H1 (cell line): ENCODE data around the gene RMND5A.

ENCODE experiments used
- CREB1 ChIP-seq: IDR thresholded peaks from 2 replicates; pipeline ENCODE4 v1.6.1; 2012; ENCODE audit warnings: inconsistent platforms
- EGR1 ChIP-seq: IDR thresholded peaks from 2 replicates; pipeline ENCODE4 v1.6.1; 2011; ENCODE audit warnings: low read depth, low read length, borderline replicate concordance
- EZH2 ChIP-seq: fragments of 200-600 bp; sonication (generic); IDR thresholded peaks from 2 replicates; pipeline ENCODE4 v1.7.1; 2012; ENCODE audit warnings: low read depth, mild to moderate bottlenecking, moderate library complexity, low read length, inconsistent platforms; ENCODE audit not compliant: severe bottlenecking
- HDAC6 ChIP-seq: IDR thresholded peaks from one replicate; pipeline ENCODE4 v1.7.1; 2012; ENCODE audit warnings: low read depth, mild to moderate bottlenecking, inconsistent platforms, low read length, moderate library complexity
- RAD21 ChIP-seq, 2 experiments: IDR thresholded peaks in 1 of 2; conservative IDR thresholded peaks in 1 of 2; 2 replicates each; pipeline ENCODE4 v1.6.1; 2011; ENCODE audit warnings: low read depth in 2 of 2, low read length in 2 of 2, improper control_type of control experiment in 1 of 2, inconsistent platforms in 1 of 2, mild to moderate bottlenecking in 1 of 2, moderate library complexity in 1 of 2
- SIX5 ChIP-seq: IDR thresholded peaks from 2 replicates; pipeline ENCODE4 v1.6.1; 2011; ENCODE audit warnings: mild to moderate bottlenecking, low read depth, low read length
- SUZ12 ChIP-seq: fragments of 200-600 bp; sonication (generic); IDR thresholded peaks from 2 replicates; pipeline ENCODE4 v1.6.1; 2012; ENCODE audit warnings: mild to moderate bottlenecking, inconsistent platforms, low read length, moderate library complexity, mixed read lengths
- TF ChIP-seq, protein P1 (sequence below), 3 experiments: IDR thresholded peaks; 1 replicate in 2 of 3; 2 replicates in 1 of 3; pipeline versions ENCODE4 v1.5.1 to v1.6.1; 2011; ENCODE audit warnings: low read length in 3 of 3, mild to moderate bottlenecking in 3 of 3, inconsistent platforms in 2 of 3, low read depth in 1 of 3, moderate library complexity in 1 of 3; ENCODE audit not compliant: insufficient read depth in 1 of 3; ENCODE audit errors: control extremely low read depth in 1 of 3
- TF ChIP-seq, protein P2 (sequence below): IDR thresholded peaks from 2 replicates; pipeline ENCODE4 v1.6.1; 2012; ENCODE audit warnings: inconsistent platforms

DNA sequence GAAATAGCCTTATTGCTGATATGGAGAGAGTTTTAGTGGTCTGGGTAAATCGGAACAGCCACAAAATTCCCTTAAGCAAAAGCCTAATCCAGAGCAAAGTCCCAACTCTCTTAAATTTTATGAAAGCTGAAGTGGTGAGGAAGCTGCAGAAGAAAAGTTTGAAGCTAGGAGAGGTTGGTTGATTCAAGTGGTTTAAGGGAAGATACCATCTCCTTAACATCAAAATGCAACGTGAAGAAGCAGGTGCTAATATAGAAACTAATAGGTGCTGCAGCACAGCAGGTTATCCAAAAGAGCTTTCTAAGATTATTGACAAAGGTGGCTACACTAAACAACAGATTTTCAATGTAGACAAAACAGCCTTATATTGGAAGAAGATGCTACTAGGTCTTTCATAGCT, 98.9 kb downstream of the RMND5A start:
- TF ChIP-seq, protein P1, sequence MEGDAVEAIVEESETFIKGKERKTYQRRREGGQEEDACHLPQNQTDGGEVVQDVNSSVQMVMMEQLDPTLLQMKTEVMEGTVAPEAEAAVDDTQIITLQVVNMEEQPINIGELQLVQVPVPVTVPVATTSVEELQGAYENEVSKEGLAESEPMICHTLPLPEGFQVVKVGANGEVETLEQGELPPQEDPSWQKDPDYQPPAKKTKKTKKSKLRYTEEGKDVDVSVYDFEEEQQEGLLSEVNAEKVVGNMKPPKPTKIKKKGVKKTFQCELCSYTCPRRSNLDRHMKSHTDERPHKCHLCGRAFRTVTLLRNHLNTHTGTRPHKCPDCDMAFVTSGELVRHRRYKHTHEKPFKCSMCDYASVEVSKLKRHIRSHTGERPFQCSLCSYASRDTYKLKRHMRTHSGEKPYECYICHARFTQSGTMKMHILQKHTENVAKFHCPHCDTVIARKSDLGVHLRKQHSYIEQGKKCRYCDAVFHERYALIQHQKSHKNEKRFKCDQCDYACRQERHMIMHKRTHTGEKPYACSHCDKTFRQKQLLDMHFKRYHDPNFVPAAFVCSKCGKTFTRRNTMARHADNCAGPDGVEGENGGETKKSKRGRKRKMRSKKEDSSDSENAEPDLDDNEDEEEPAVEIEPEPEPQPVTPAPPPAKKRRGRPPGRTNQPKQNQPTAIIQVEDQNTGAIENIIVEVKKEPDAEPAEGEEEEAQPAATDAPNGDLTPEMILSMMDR (IDR thresholded peaks at IDR 0.05; ENCODE audit: control extremely low read depth in 1 of 3, insufficient read depth in 1 of 3, low read depth in 1 of 3, low read length in 3 of 3) = no peak
- TF ChIP-seq SUZ12 (no peak), HDAC6 (no peak), CREB1 (no peak), SIX5 (no peak), EGR1 (no peak), RAD21 (IDR thresholded peaks at IDR 0.05 in 1 of 2, conservative IDR thresholded peaks at IDR 0.05 in 1 of 2; ENCODE audit: low read depth in 2 of 2, low read length in 2 of 2) (no peak), EZH2 (no peak)
- TF ChIP-seq, protein P2, sequence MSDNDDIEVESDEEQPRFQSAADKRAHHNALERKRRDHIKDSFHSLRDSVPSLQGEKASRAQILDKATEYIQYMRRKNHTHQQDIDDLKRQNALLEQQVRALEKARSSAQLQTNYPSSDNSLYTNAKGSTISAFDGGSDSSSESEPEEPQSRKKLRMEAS = no peak
